MM.1S (cell line): Measurements from ENCODE around the gene LHX4.

ENCODE experiments used
- DNase-seq: peaks from one replicate; pipeline ENCODE4 v3.0.0-alpha.2; 2015
- H2AFZ ChIP-seq: fragments of 300-600 bp; sonication (generic); 2 replicates; pipeline ENCODE4 v1.6.0; 2016; ENCODE audit warnings: antibody characterized with exemption, low read length
- H3F3A ChIP-seq: fragments of 300-600 bp; sonication (generic); 2 replicates; pipeline ENCODE4 v1.6.1; 2016; ENCODE audit warnings: mild to moderate bottlenecking, antibody characterized with exemption, low read length, moderate library complexity, mixed read lengths; ENCODE audit not compliant: insufficient read depth
- H3K27ac ChIP-seq: fragments of 300-600 bp; sonication (generic); 2 replicates; pipeline ENCODE4 v1.5.1; 2016; ENCODE audit warnings: mild to moderate bottlenecking, low read length
- H3K27me3 ChIP-seq: fragments of 300-600 bp; sonication (generic); replicated peaks from 2 replicates; pipeline ENCODE4 v1.6.0; 2016; ENCODE audit warnings: low read length; ENCODE audit not compliant: insufficient read depth
- H3K36me3 ChIP-seq: fragments of 300-600 bp; sonication (generic); replicated peaks from 2 replicates; pipeline ENCODE4 v1.6.1; 2016; ENCODE audit warnings: mild to moderate bottlenecking, low read length, mixed read lengths; ENCODE audit not compliant: insufficient read depth
- H3K4me1 ChIP-seq: fragments of 300-600 bp; sonication (generic); 2 replicates; pipeline ENCODE4 v1.6.1; 2016; ENCODE audit warnings: low read length, mixed read lengths
- H3K4me2 ChIP-seq: fragments of 300-600 bp; sonication (generic); 2 replicates; pipeline ENCODE4 v1.6.0; 2016; ENCODE audit warnings: low read depth, low read length
- H3K4me3 ChIP-seq: fragments of 300-600 bp; sonication (generic); 2 replicates; pipeline ENCODE4 v1.5.1; 2016; ENCODE audit warnings: low read length, mixed read lengths
- H3K79me2 ChIP-seq: fragments of 300-600 bp; sonication (generic); 2 replicates; pipeline ENCODE4 v1.6.1; 2016; ENCODE audit warnings: mixed run types, low read length, mixed read lengths
- H3K9ac ChIP-seq: fragments of 300-600 bp; sonication (generic); 2 replicates; pipeline ENCODE4 v1.6.1; 2016; ENCODE audit warnings: low read length, mixed read lengths
- H3K9me2 ChIP-seq: fragments of 300-600 bp; sonication (generic); replicated peaks from 2 replicates; pipeline ENCODE4 v1.6.1; 2016; ENCODE audit warnings: mild to moderate bottlenecking, low read length, mixed read lengths; ENCODE audit not compliant: insufficient read depth
- H3K9me3 ChIP-seq: fragments of 300-600 bp; sonication (generic); replicated peaks from 2 replicates; pipeline ENCODE4 v1.6.1; 2016; ENCODE audit warnings: mild to moderate bottlenecking, low read length, mixed read lengths; ENCODE audit not compliant: insufficient read depth
- H4K20me1 ChIP-seq: fragments of 300-600 bp; sonication (generic); 2 replicates; pipeline ENCODE4 v1.6.1; 2016; ENCODE audit warnings: mild to moderate bottlenecking, low read length, moderate library complexity, mixed read lengths; ENCODE audit not compliant: insufficient read depth
- CTCF ChIP-seq: fragments of 300-600 bp; sonication (generic); IDR thresholded peaks from 2 replicates; pipeline ENCODE4 v1.5.1; 2016; ENCODE audit warnings: antibody characterized with exemption, low read length, mixed read lengths
- EZH2 ChIP-seq: fragments of 300-600 bp; sonication (generic); optimal IDR thresholded peaks from 2 replicates; pipeline ENCODE3; 2017; ENCODE audit warnings: low read depth, mild to moderate bottlenecking, antibody characterized with exemption, low read length, mixed read lengths
- EZH2phosphoT487 ChIP-seq: fragments of 300-600 bp; sonication (generic); IDR thresholded peaks from 2 replicates; pipeline ENCODE4 v1.6.1; 2018; ENCODE audit warnings: antibody characterized with exemption, low read length

LHX4 gene

GRCh38 chr1:180187626-180188025, 42.4 kb upstream of the LHX4 start:
- no peaks in the 10 kb centered on the region for H3K27me3 ChIP-seq
- H3K9ac ChIP-seq, result no peak overlapping the region
- H2AFZ ChIP-seq, result no peak overlapping the region
- H3K4me2 ChIP-seq, result no peak overlapping the region
- H3K27ac ChIP-seq, result no peak overlapping the region
- no peaks in the 10 kb centered on the region for H3F3A ChIP-seq
- TF ChIP-seq CTCF (no peak), EZH2phosphoT487 (no peak), EZH2 (no peak)
- H3K9me3 ChIP-seq, result no peaks in the 10 kb centered on the region
- H4K20me1 ChIP-seq, result no peaks in the 10 kb centered on the region
- H3K4me3 ChIP-seq, result no peak overlapping the region
- H3K9me2 ChIP-seq, result no peaks in the 10 kb centered on the region
- no peak for DNase-seq
- no peaks in the 10 kb centered on the region for H3K79me2 ChIP-seq
- H3K36me3 ChIP-seq, result no peaks in the 10 kb centered on the region
- H3K4me1 ChIP-seq, result no peaks in the 10 kb centered on the region

- H4K20me1 ChIP-seq, result no peaks in the 10 kb centered on the region
- no peaks in the 10 kb centered on the region for H3K27me3 ChIP-seq
- no peaks in the 10 kb centered on the region for H3K79me2 ChIP-seq
- H3K9me2 ChIP-seq, result no peaks in the 10 kb centered on the region
- H3K36me3 ChIP-seq, result no peaks in the 10 kb centered on the region
- no peaks in the 10 kb centered on the region for H3F3A ChIP-seq
- H3K9ac ChIP-seq, result no peak overlapping the region
- no peaks in the 10 kb centered on the region for H3K9me3 ChIP-seq
- H3K4me1 ChIP-seq, result no peaks in the 10 kb centered on the region
- H3K4me3 ChIP-seq, result no peak overlapping the region
- TF ChIP-seq EZH2 (no peak), CTCF (peak; percentile 98)
- no peak overlapping the region for H3K4me2 ChIP-seq
- DNase-seq, result peak; percentile 54
- H2AFZ ChIP-seq, result no peak overlapping the region
- H3K27ac ChIP-seq, result no peak overlapping the region
These were observed 42.0 kb upstream of the LHX4 start for GRCh38 chr1:180188091-180188506.

- H3K36me3 ChIP-seq, result no peaks in the 10 kb centered on the region
- H3F3A ChIP-seq, result no peaks in the 10 kb centered on the region
- no peak overlapping the region for H2AFZ ChIP-seq
- H3K79me2 ChIP-seq, result no peaks in the 10 kb centered on the region
- no peak overlapping the region for H3K9ac ChIP-seq
- no peak for DNase-seq
- no peaks in the 10 kb centered on the region for H4K20me1 ChIP-seq
- H3K4me2 ChIP-seq, result no peak overlapping the region
- H3K4me1 ChIP-seq, result no peaks in the 10 kb centered on the region
- no peak for TF ChIP-seq EZH2
- no peak for TF ChIP-seq EZH2phosphoT487
- no peak for TF ChIP-seq CTCF
- H3K9me2 ChIP-seq, result no peaks in the 10 kb centered on the region
- H3K27me3 ChIP-seq, result no peaks in the 10 kb centered on the region
- H3K9me3 ChIP-seq, result no peaks in the 10 kb centered on the region
- H3K27ac ChIP-seq, result no peak overlapping the region
- H3K4me3 ChIP-seq, result no peak overlapping the region
These were observed 41.3 kb upstream of the LHX4 start for GRCh38 chr1:180188684-180189175.
